Caco-2 (cell line): ENCODE results near the gene IP6K3. TPM values are rescaled to one million over a fixed set of nuclear protein-coding genes. Genes with fewer than 3 reads are reported as not detected.

Experiments
- BruUV-seq: library from RNA; stranded (reverse); fragments of 400-500 nt; replicated peaks from 2 replicates; lab custom pipeline; 2021; lab: Mats Ljungman, UMichigan
- CTCF ChIA-PET: fragments of 300-600 bp; sonication (Branson Sonifier 250); formaldehyde crosslinking; loops from one replicate; lab custom pipeline; 2022; ENCODE audit warnings: antibody characterized with exemption; lab: Charles Lee
- POLR2A ChIA-PET: fragments of 300-600 bp; sonication (Branson Sonifier 250); formaldehyde crosslinking; loops from one replicate; lab custom pipeline; 2022; ENCODE audit warnings: antibody characterized with exemption; lab: Charles Lee
- DNase-seq, 2 experiments: peaks; one replicate each; pipeline versions ENCODE4 v3.0.0 to v3.0.0-alpha.2; 2020 to 2022
- H3K27me3 ChIP-seq: replicated peaks from 2 replicates; pipeline ENCODE4 v1.6.0; 2011; ENCODE audit warnings: low read length; ENCODE audit not compliant: control insufficient read depth, insufficient read depth
- H3K36me3 ChIP-seq: 2 replicates; pipeline ENCODE4 v1.5.1; 2011; ENCODE audit warnings: low read length; ENCODE audit not compliant: control insufficient read depth, insufficient read depth
- H3K4me1 ChIP-seq: fragments of 250-450 bp; sonication (Bioruptor Pico); 2 replicates; pipeline ENCODE4 v1.5.1; 2020; ENCODE audit warnings: mild to moderate bottlenecking
- H3K4me3 ChIP-seq: 2 replicates; pipeline ENCODE4 v1.5.1; 2011; ENCODE audit warnings: low read depth, mild to moderate bottlenecking, control low read depth, low read length
- H3K9me3 ChIP-seq: fragments of 250-450 bp; sonication (Bioruptor Pico); 2 replicates; pipeline ENCODE4 v1.5.1; 2020; ENCODE audit warnings: mild to moderate bottlenecking, moderate library complexity
- H3K27ac Mint-ChIP-seq: one replicate; pipeline ENCODE4 v1.8.0; 2022; ENCODE audit warnings: mixed read lengths; ENCODE audit not compliant: unreplicated experiment
- H3K27me3 Mint-ChIP-seq: one replicate; pipeline ENCODE4 v1.8.0; 2022; ENCODE audit warnings: mixed read lengths; ENCODE audit not compliant: insufficient read depth, unreplicated experiment
- H3K36me3 Mint-ChIP-seq: one replicate; pipeline ENCODE4 v1.8.0; 2022; ENCODE audit warnings: mild to moderate bottlenecking, mixed read lengths; ENCODE audit not compliant: insufficient read depth, unreplicated experiment
- H3K4me1 Mint-ChIP-seq: one replicate; pipeline ENCODE4 v1.8.0; 2022; ENCODE audit warnings: low read depth, mixed read lengths; ENCODE audit not compliant: unreplicated experiment
- H3K4me3 Mint-ChIP-seq: one replicate; pipeline ENCODE4 v1.8.0; 2022; ENCODE audit warnings: mild to moderate bottlenecking, moderate library complexity, mixed read lengths; ENCODE audit not compliant: unreplicated experiment
- H3K9me3 Mint-ChIP-seq: one replicate; pipeline ENCODE4 v1.8.0; 2022; ENCODE audit warnings: mixed read lengths; ENCODE audit not compliant: unreplicated experiment
- intact Hi-C: fragments of 100-400 bp; cut with micrococcal nuclease; formaldehyde crosslinking; loops from one replicate; pipeline ENCODE4 v1.10.0; 2022; ENCODE audit not compliant: unreplicated experiment
- total RNA-seq: library from RNA; stranded (reverse); gene quantifications from 2 replicates; pipeline ENCODE4 v1.2.3, GENCODE V29; 2022
- TF ChIP-seq, protein P1 (sequence below), 2 experiments: fragments of 200-600 bp in 1 of 2; IDR thresholded peaks; 1 replicate in 1 of 2; 2 replicates in 1 of 2; pipeline versions ENCODE4 v1.5.1 to v1.8.0; 2011 to 2022; ENCODE audit warnings: antibody characterized with exemption in 1 of 2, control low read depth in 1 of 2, inconsistent platforms in 1 of 2, low read depth in 1 of 2, low read length in 1 of 2, mild to moderate bottlenecking in 1 of 2, moderate library complexity in 1 of 2; ENCODE audit not compliant: insufficient read depth in 1 of 2, severe bottlenecking in 1 of 2, unreplicated experiment in 1 of 2

The IP6K3 gene
- total RNA-seq, 1 experiment from 2014 or later, result 0.45 TPM

DNA sequence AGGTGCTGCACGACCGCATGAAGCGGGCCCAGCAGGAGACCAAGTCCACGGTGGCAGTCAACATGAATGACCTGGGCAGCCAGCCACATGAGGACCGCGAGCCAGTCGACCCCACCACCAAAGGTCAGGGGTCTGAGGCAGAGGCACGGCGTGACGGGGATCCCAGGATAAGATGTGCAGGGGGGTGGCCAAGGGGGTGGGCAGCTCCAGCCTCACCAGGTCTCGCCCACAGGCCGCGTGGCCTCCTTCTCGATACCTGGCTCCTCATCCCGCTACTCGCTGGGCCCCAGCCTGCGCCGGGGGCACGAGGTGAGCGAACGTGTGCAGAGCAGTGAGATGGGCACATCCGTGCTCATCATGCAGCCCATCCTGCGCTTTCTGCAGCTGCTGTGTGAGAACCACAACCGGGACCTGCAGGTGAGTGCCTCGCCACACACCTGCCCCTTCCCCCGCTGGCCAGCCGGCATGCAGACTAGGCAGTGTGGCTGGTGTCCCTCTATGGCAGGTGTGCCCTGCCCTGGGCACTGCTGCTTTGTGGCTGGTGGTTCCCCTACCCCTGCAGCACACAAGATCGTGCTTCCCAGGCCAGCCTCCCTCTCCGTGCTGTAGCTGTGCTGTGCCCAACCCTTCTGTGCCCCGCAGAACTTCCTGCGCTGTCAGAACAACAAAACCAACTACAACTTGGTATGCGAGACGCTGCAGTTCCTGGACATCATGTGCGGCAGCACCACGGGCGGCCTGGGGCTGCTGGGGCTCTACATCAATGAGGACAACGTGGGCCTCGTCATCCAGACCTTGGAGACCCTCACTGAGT, 61.1 kb downstream of the IP6K3 start:
- TF ChIP-seq, protein P1, sequence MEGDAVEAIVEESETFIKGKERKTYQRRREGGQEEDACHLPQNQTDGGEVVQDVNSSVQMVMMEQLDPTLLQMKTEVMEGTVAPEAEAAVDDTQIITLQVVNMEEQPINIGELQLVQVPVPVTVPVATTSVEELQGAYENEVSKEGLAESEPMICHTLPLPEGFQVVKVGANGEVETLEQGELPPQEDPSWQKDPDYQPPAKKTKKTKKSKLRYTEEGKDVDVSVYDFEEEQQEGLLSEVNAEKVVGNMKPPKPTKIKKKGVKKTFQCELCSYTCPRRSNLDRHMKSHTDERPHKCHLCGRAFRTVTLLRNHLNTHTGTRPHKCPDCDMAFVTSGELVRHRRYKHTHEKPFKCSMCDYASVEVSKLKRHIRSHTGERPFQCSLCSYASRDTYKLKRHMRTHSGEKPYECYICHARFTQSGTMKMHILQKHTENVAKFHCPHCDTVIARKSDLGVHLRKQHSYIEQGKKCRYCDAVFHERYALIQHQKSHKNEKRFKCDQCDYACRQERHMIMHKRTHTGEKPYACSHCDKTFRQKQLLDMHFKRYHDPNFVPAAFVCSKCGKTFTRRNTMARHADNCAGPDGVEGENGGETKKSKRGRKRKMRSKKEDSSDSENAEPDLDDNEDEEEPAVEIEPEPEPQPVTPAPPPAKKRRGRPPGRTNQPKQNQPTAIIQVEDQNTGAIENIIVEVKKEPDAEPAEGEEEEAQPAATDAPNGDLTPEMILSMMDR (IDR thresholded peaks at IDR 0.05; ENCODE audit: insufficient read depth in 1 of 2, low read depth in 1 of 2, low read length in 1 of 2, severe bottlenecking in 1 of 2, unreplicated experiment in 1 of 2), result no peak
- Histone ChIP-seq H3K27me3 (no peaks in the 10 kb centered on the region), H3K4me1 (no peaks in the 10 kb centered on the region), H3K36me3 (peaks cover 2% of the 10 kb centered on the region; the same call in 1 of the 2 replicates), H3K9me3 (no peaks in the 10 kb centered on the region), H3K4me3 (no peak overlapping the region)
- CTCF ChIA-PET, result no interaction called here
- POLR2A ChIA-PET, result no interaction called here
- H3K27me3 Mint-ChIP-seq, result no peaks in the 10 kb centered on the region
- no peaks in the 10 kb centered on the region for H3K9me3 Mint-ChIP-seq
- no peaks in the 10 kb centered on the region for H3K4me1 Mint-ChIP-seq
- DNase-seq, result no peak
- H3K4me3 Mint-ChIP-seq, result no peak overlapping the region
- no peak overlapping the region for H3K27ac Mint-ChIP-seq
- BruUV-seq, result no TSS peak
- intact Hi-C loops, result no loop called here
- H3K36me3 Mint-ChIP-seq, result peaks cover 31% of the 10 kb centered on the region

DNA sequence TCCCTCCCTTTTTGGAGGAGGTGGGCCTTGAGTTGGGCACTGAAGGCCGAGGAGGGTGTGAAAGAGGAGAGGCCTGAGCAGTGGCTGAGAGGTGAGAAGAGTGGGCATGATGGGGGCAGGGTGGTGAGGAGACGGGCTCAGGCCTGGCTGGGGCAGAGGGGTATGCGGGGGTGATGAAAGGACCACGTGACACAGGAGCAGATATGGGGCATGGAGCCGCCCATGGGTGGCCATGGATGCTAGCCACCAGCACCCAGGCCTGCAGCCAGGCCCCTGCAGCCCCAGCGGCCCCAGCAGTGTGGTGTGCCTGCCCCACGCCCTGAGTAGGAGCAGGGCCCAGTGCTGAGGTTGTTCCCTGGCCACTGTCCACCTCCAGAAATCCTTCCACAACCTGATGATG, 61.7 kb downstream of the IP6K3 start:
- H3K4me1 Mint-ChIP-seq, result no peaks in the 10 kb centered on the region
- POLR2A ChIA-PET, result no interaction called here
- Histone ChIP-seq H3K9me3 (no peaks in the 10 kb centered on the region), H3K36me3 (peaks cover 1% of the 10 kb centered on the region; the same call in 1 of the 2 replicates), H3K27me3 (no peaks in the 10 kb centered on the region), H3K4me1 (no peaks in the 10 kb centered on the region), H3K4me3 (no peak overlapping the region)
- BruUV-seq, result no TSS peak
- H3K27ac Mint-ChIP-seq, result no peak overlapping the region
- peaks cover 34% of the 10 kb centered on the region for H3K36me3 Mint-ChIP-seq
- H3K4me3 Mint-ChIP-seq, result no peak overlapping the region
- H3K9me3 Mint-ChIP-seq, result no peaks in the 10 kb centered on the region
- no peaks in the 10 kb centered on the region for H3K27me3 Mint-ChIP-seq
- intact Hi-C loops, result no loop called here
- CTCF ChIA-PET, result interaction anchor here (0.5 kb wide), 1 partner anchor 17 kb away, joined by 3 read pairs; no protein-coding TSS in a partner anchor
- TF ChIP-seq, protein P1 (IDR thresholded peaks at IDR 0.05; ENCODE audit: insufficient read depth in 1 of 2, low read depth in 1 of 2, low read length in 1 of 2, severe bottlenecking in 1 of 2, unreplicated experiment in 1 of 2), result no peak
- DNase-seq, result no peak

DNA sequence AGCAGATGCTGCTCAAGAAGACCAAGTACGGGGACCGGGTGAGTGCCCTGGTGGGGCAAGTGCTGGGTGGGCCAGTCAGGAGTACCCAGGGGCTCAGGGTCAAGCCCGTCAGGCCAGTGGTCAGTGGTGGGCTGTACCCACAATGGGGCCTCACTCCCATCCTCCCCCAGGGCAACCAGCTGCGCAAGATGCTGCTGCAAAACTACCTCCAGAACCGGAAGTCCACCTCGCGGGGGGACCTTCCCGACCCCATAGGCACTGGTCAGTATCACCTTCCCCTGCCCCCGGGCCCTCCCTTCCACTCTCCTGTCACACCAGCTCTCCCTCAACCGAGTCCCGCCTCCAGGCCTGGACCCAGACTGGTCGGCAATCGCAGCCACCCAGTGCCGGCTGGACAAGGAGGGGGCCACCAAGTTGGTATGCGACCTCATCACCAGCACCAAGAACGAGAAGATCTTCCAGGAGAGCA, 62.2 kb downstream of the IP6K3 start:
- H3K4me1 Mint-ChIP-seq, result no peaks in the 10 kb centered on the region
- Histone ChIP-seq H3K9me3 (no peaks in the 10 kb centered on the region), H3K27me3 (no peaks in the 10 kb centered on the region), H3K4me1 (no peaks in the 10 kb centered on the region), H3K4me3 (no peak overlapping the region), H3K36me3 (peaks cover 1% of the 10 kb centered on the region; the same call in 1 of the 2 replicates)
- no peaks in the 10 kb centered on the region for H3K9me3 Mint-ChIP-seq
- TF ChIP-seq, protein P1 (IDR thresholded peaks at IDR 0.05; ENCODE audit: insufficient read depth in 1 of 2, low read depth in 1 of 2, low read length in 1 of 2, severe bottlenecking in 1 of 2, unreplicated experiment in 1 of 2), result no peak
- DNase-seq, result no peak
- no peak overlapping the region for H3K27ac Mint-ChIP-seq
- H3K27me3 Mint-ChIP-seq, result no peaks in the 10 kb centered on the region
- intact Hi-C loops, result no loop called here
- H3K36me3 Mint-ChIP-seq, result peaks cover 35% of the 10 kb centered on the region
- no peak overlapping the region for H3K4me3 Mint-ChIP-seq
- POLR2A ChIA-PET, result no interaction called here
- CTCF ChIA-PET, result interaction anchor here (0.5 kb wide), 1 partner anchor 18 kb away, joined by 3 read pairs; no protein-coding TSS in a partner anchor
- BruUV-seq, result no TSS peak
